Fibroblast of the aortic adventitia (primary cell): ENCODE data around the gene CCDC137. TPM values are rescaled to one million over a fixed set of nuclear protein-coding genes. Genes with fewer than 3 reads are reported as not detected.

Experiments
- small RNA-seq: library from RNA; depleted of rRNA; stranded (forward); fragments of <200 nt; gene quantifications from one replicate; pipeline ENCODE3, GENCODE V24; 2012
- total RNA-seq: library from RNA; depleted of rRNA; stranded (reverse); fragments of >200 nt; gene quantifications from 2 replicates; pipeline ENCODE4 v1.2.3, GENCODE V29; 2012; ENCODE audit warnings: low replicate concordance

The CCDC137 gene
- total RNA-seq, 1 donor = 7.0 TPM

Small RNA genes within 50 kb of the gene (small RNA-seq; reads per million reads assigned to genes)
- not detected for gene MIR6786

Other genes with a start within 250 kb of the CCDC137 start
- 3,211 and 6,650 TPM in 2 replicates for gene ACTG1, start 153.9 kb upstream of the CCDC137 start, total RNA-seq
- gene FSCN2, start 138.4 kb upstream of the CCDC137 start, total RNA-seq = 1.3 and 1.8 TPM in 2 replicates
- 31.7 and 32.4 TPM in 2 replicates for gene FAAP100, start 114.4 kb upstream of the CCDC137 start, total RNA-seq
- 34.4 and 60.3 TPM in 2 replicates for gene NPLOC4, start 29.6 kb upstream of the CCDC137 start, total RNA-seq
- gene TSPAN10, start 29.5 kb upstream of the CCDC137 start, total RNA-seq = 2.7 and 4.5 TPM in 2 replicates
- gene PDE6G, start 10.2 kb upstream of the CCDC137 start, total RNA-seq = 0.63 TPM in 1 of 2 replicates, not detected in the other
- 20.7 and 22.2 TPM in 2 replicates for gene OXLD1, start 132 bp upstream of the CCDC137 start, total RNA-seq
- gene ARL16, start 17.1 kb downstream of the CCDC137 start, total RNA-seq = 21.3 and 26.4 TPM in 2 replicates
- 89.0 and 94.7 TPM in 2 replicates for gene HGS, start 17.3 kb downstream of the CCDC137 start, total RNA-seq
- gene MRPL12, start 36.6 kb downstream of the CCDC137 start, total RNA-seq = 19.2 and 23.7 TPM in 2 replicates
- gene SLC25A10, start 45.5 kb downstream of the CCDC137 start, total RNA-seq = 4.1 and 19.3 TPM in 2 replicates
- not detected in 2 replicates for gene GCGR, start 137.4 kb downstream of the CCDC137 start, total RNA-seq
- 130 and 195 TPM in 2 replicates for gene MCRIP1, start 166.6 kb downstream of the CCDC137 start, total RNA-seq
- gene PPP1R27, start 168.3 kb downstream of the CCDC137 start, total RNA-seq = not detected in 2 replicates
- 763 and 1,500 TPM in 2 replicates for gene P4HB, start 193.8 kb downstream of the CCDC137 start, total RNA-seq
- gene ARHGDIA, start 204.6 kb downstream of the CCDC137 start, total RNA-seq = 95.1 and 149 TPM in 2 replicates
- gene ALYREF, start 224.8 kb downstream of the CCDC137 start, total RNA-seq = 43.6 and 77.3 TPM in 2 replicates
- 172 and 178 TPM in 2 replicates for gene ANAPC11, start 225.0 kb downstream of the CCDC137 start, total RNA-seq
- 1.3 and 1.4 TPM in 2 replicates for gene NPB, start 235.5 kb downstream of the CCDC137 start, total RNA-seq
- 20.3 and 36.7 TPM in 2 replicates for gene PCYT2, start 244.7 kb downstream of the CCDC137 start, total RNA-seq